ENCODE measurements around the gene GLP1R. TPM values are rescaled to one million over a fixed set of nuclear protein-coding genes. Genes with fewer than 3 reads are reported as not detected.

GLP1R gene
- total and polyA plus RNA-seq, 2 donors (not counting 1 experiment from before 2014, with no cell fraction given): not detected

DNA sequence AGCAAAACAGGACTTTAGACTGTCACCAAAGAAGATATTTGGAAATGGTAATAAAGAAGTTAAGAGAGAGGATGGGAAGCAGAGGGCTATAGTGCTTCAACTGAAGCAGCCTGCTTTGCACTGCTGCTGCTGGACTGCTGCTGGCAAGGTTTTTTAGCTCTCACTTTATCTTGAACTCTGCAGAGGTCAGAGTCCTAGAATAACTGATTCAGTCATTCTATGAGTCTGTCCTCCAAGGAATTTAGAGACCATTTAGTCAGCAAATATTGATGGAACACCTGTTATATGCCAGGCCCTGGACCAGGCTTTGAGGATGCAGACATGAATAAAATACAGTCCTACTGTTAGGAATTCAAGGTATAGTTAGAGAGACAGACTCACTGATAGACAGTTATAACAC, 75.5 kb downstream of the GLP1R start:
- TF ChIP-seq, protein P1, sequence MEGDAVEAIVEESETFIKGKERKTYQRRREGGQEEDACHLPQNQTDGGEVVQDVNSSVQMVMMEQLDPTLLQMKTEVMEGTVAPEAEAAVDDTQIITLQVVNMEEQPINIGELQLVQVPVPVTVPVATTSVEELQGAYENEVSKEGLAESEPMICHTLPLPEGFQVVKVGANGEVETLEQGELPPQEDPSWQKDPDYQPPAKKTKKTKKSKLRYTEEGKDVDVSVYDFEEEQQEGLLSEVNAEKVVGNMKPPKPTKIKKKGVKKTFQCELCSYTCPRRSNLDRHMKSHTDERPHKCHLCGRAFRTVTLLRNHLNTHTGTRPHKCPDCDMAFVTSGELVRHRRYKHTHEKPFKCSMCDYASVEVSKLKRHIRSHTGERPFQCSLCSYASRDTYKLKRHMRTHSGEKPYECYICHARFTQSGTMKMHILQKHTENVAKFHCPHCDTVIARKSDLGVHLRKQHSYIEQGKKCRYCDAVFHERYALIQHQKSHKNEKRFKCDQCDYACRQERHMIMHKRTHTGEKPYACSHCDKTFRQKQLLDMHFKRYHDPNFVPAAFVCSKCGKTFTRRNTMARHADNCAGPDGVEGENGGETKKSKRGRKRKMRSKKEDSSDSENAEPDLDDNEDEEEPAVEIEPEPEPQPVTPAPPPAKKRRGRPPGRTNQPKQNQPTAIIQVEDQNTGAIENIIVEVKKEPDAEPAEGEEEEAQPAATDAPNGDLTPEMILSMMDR (IDR thresholded peaks at IDR 0.05): no peak
- no peak for TF ChIP-seq EZH2 (IDR thresholded peaks at IDR 0.05; ENCODE audit: borderline replicate concordance, insufficient read depth, low read depth, low read length, poor library complexity, severe bottlenecking)
- Histone ChIP-seq H3K9ac (ENCODE audit: low read length) (no peak overlapping the region), H4K20me1 (ENCODE audit: control insufficient read depth, insufficient read depth, low read length, poor library complexity, severe bottlenecking) (no peaks in the 10 kb centered on the region), H3K27ac (ENCODE audit: low read length in 2 of 2) (no peak overlapping the region), H3K27me3 (replicated peaks in 1 of 4; ENCODE audit: control extremely low read depth in 1 of 4, control insufficient read depth in 3 of 4, insufficient read depth in 4 of 4, low read length in 3 of 4) (peaks cover 0 to 12% (median 3%) of the 10 kb centered on the region in 4 experiments), H2AFZ (ENCODE audit: insufficient read depth, low read depth, low read length, poor library complexity, severe bottlenecking) (no peak overlapping the region), H3K4me3 (ENCODE audit: control extremely low read depth in 1 of 5, extremely low read depth in 1 of 5, insufficient read depth in 1 of 5, low read depth in 2 of 5, low read length in 4 of 5) (no peak overlapping the region), H3K79me2 (ENCODE audit: control insufficient read depth, insufficient read depth, low read length) (no peaks in the 10 kb centered on the region), H3K9me3 (ENCODE audit: control extremely low read depth in 1 of 3, control insufficient read depth in 2 of 3, insufficient read depth in 1 of 3, low read length in 2 of 3) (no peaks in the 10 kb centered on the region), H3K4me1 (ENCODE audit: control insufficient read depth in 2 of 2, insufficient read depth in 2 of 2, low read length in 2 of 2) (no peaks in the 10 kb centered on the region), H3K4me2 (replicated peaks; ENCODE audit: low read depth, low read length, poor library complexity, severe bottlenecking) (no peak overlapping the region), H3K36me3 (replicated peaks in 1 of 2; ENCODE audit: control extremely low read depth in 1 of 2, control insufficient read depth in 1 of 2, extremely low read depth in 1 of 2, insufficient read depth in 2 of 2, low read length in 1 of 2) (no peaks in the 10 kb centered on the region)
- peaks cover 46% of the 10 kb centered on the region for H3K27me3 Mint-ChIP-seq
- intact Hi-C loops (cut with micrococcal nuclease): no loop called here
- CTCF ChIA-PET: no interaction called here
- no peaks in the 10 kb centered on the region for H3K9me3 Mint-ChIP-seq (ENCODE audit: insufficient read depth)
- H3K4me1 Mint-ChIP-seq: no peaks in the 10 kb centered on the region
- H3K4me3 Mint-ChIP-seq: no peak overlapping the region
- DNase-seq (no peak), ATAC-seq (ENCODE audit: low read depth) (no peak)
- H3K27ac Mint-ChIP-seq: no peak overlapping the region
- POLR2A ChIA-PET: no interaction called here

DNA sequence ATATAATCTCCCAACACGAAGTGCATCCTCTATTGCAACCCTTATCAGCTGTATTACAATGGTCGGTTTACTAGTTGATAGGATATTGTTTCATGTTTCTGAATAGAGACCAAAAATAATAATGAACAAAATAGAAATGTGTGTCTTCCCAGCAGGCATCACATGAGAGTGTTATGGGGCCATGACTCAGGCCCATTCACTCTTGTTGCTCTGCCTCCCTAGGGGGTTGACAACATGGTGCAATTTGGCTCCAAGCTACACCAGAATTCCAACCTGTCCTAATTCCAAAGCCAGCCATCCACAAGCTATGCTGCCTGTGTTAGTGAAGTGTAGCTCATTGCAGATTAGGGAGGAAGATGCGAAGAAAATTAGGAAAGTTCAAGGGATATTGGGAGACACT, 79.5 kb downstream of the GLP1R start:
- no peak overlapping the region for H3K4me3 ChIP-seq (ENCODE audit: control extremely low read depth in 1 of 5, extremely low read depth in 1 of 5, insufficient read depth in 1 of 5, low read depth in 2 of 5, low read length in 4 of 5)
- H2AFZ ChIP-seq (ENCODE audit: insufficient read depth, low read depth, low read length, poor library complexity, severe bottlenecking): no peak overlapping the region
- Mint-ChIP-seq H3K9me3 (ENCODE audit: insufficient read depth) (no peaks in the 10 kb centered on the region), H3K4me1 (no peaks in the 10 kb centered on the region), H3K27me3 (peaks cover 41% of the 10 kb centered on the region), H3K27ac (no peak overlapping the region), H3K4me3 (no peak overlapping the region)
- no peaks in the 10 kb centered on the region for H3K79me2 ChIP-seq (ENCODE audit: control insufficient read depth, insufficient read depth, low read length)
- H3K27ac ChIP-seq (ENCODE audit: low read length in 2 of 2): no peak overlapping the region
- no peak overlapping the region for H3K9ac ChIP-seq (ENCODE audit: low read length)
- intact Hi-C loops (cut with micrococcal nuclease): no loop called here
- H3K9me3 ChIP-seq (ENCODE audit: control extremely low read depth in 1 of 3, control insufficient read depth in 2 of 3, insufficient read depth in 1 of 3, low read length in 2 of 3): no peaks in the 10 kb centered on the region
- H3K4me2 ChIP-seq (replicated peaks; ENCODE audit: low read depth, low read length, poor library complexity, severe bottlenecking): no peak overlapping the region
- ATAC-seq (ENCODE audit: low read depth): no peak
- no peaks in the 10 kb centered on the region for H3K4me1 ChIP-seq (ENCODE audit: control insufficient read depth in 2 of 2, insufficient read depth in 2 of 2, low read length in 2 of 2)
- ChIA-PET POLR2A (no interaction called here), CTCF (no interaction called here)
- WGBS (ENCODE audit: insufficient coverage): 100% methylated on average over 1 of the region's 3 CpGs
- no peaks in the 10 kb centered on the region for H4K20me1 ChIP-seq (ENCODE audit: control insufficient read depth, insufficient read depth, low read length, poor library complexity, severe bottlenecking)
- H3K36me3 ChIP-seq (replicated peaks in 1 of 2; ENCODE audit: control extremely low read depth in 1 of 2, control insufficient read depth in 1 of 2, extremely low read depth in 1 of 2, insufficient read depth in 2 of 2, low read length in 1 of 2): no peaks in the 10 kb centered on the region
- TF ChIP-seq, protein P1 (IDR thresholded peaks at IDR 0.05): no peak
- TF ChIP-seq EZH2 (IDR thresholded peaks at IDR 0.05; ENCODE audit: borderline replicate concordance, insufficient read depth, low read depth, low read length, poor library complexity, severe bottlenecking): no peak
- DNase-seq: no peak
- H3K27me3 ChIP-seq (replicated peaks in 1 of 4; ENCODE audit: control extremely low read depth in 1 of 4, control insufficient read depth in 3 of 4, insufficient read depth in 4 of 4, low read length in 3 of 4): peaks cover 0 to 12% (median 5%) of the 10 kb centered on the region in 4 experiments

Data from B cell (primary cell).